K562 (cell line): Measurements from ENCODE around the gene FXYD3. TPM values are rescaled to one million over a fixed set of nuclear protein-coding genes. Genes with fewer than 3 reads are reported as not detected.

Experiments used
- ATAC-seq: fragments of 200-7000 bp; cut with Tn5 transposase; 3 replicates; pipeline ENCODE4 v1.9.1; 2020; ENCODE audit warnings: moderate library complexity
- BruUV-seq: library from RNA; stranded (reverse); fragments of 400-500 nt; replicated peaks from 2 replicates; lab custom pipeline; 2021; lab: Mats Ljungman, UMichigan
- CTCF ChIA-PET: fragments of 300-600 bp; formaldehyde crosslinking; extraction: SDS; loops from one replicate; lab custom pipeline; 2021; ENCODE audit warnings: low intra/inter-chr PET ratio; lab: Yijun Ruan, JAX
- POLR2A ChIA-PET: fragments of 300-600, 350-650 bp; sonication (Branson Sonifier 250); formaldehyde crosslinking; extraction: SDS; loops from one replicate; lab custom pipeline; 2021; ENCODE audit warnings: antibody characterized with exemption, inconsistent platforms; lab: Yijun Ruan, JAX
- DNase-seq, 4 experiments: peaks; one replicate each; pipeline versions ENCODE4 v3.0.0 to v3.0.0-alpha.2; 2011 to 2018; ENCODE audit warnings: low spot score in 3 of 4, mixed read lengths in 3 of 4; ENCODE audit errors: extremely low read depth in 1 of 4
- FAIRE-seq: peaks from 2 replicates; lab custom pipeline; 2011; peaks lifted over from hg19 to GRCh38; lab: Jason Lieb, UNC
- H2AFZ ChIP-seq: 2 replicates; pipeline ENCODE4 v1.6.0; 2011; ENCODE audit warnings: low read depth, low read length, control low read depth, inconsistent platforms
- H3K27ac ChIP-seq: fragments of 200-600 bp; 3 replicates; pipeline ENCODE4 v1.8.0; 2011; ENCODE audit warnings: low read depth, mild to moderate bottlenecking, control low read depth, inconsistent platforms, low read length, moderate library complexity, mixed read lengths; ENCODE audit errors: extremely low read depth
- H3K27me3 ChIP-seq, 2 experiments: fragments of 300-600 bp in 1 of 2; 2 replicates in 1 of 2; 3 replicates in 1 of 2; pipeline versions ENCODE4 v1.6.0 to v1.8.0; 2011; ENCODE audit warnings: inconsistent platforms in 2 of 2, low read length in 2 of 2, mild to moderate bottlenecking in 1 of 2, mixed read lengths in 1 of 2, moderate library complexity in 1 of 2; ENCODE audit not compliant: control insufficient read depth in 2 of 2, insufficient read depth in 2 of 2
- H3K36me3 ChIP-seq: fragments of 300-600 bp; 3 replicates; pipeline ENCODE4 v1.8.0; 2011; ENCODE audit warnings: mild to moderate bottlenecking, low read length, inconsistent platforms; ENCODE audit not compliant: control insufficient read depth, insufficient read depth
- H3K4me1 ChIP-seq, 2 experiments: fragments of 200-600 bp in 1 of 2; replicated peaks in 1 of 2; 2 replicates in 1 of 2; 3 replicates in 1 of 2; pipeline versions ENCODE4 v1.5.1 to v1.8.0; 2011; ENCODE audit warnings: inconsistent platforms in 2 of 2, low read length in 2 of 2, mild to moderate bottlenecking in 1 of 2, mixed read lengths in 1 of 2, moderate library complexity in 1 of 2; ENCODE audit not compliant: control insufficient read depth in 2 of 2, insufficient read depth in 2 of 2
- H3K4me2 ChIP-seq: 2 replicates; pipeline ENCODE4 v1.6.1; 2011; ENCODE audit warnings: low read length, control low read depth, inconsistent platforms, mixed read lengths; ENCODE audit not compliant: insufficient read depth
- H3K4me3 ChIP-seq: fragments of 200-600 bp; sonication (generic), shearing (Covaris generic); 2 replicates; pipeline ENCODE4 v1.5.1; 2016; ENCODE audit warnings: control low read depth, inconsistent platforms
- H3K79me2 ChIP-seq: fragments of 200-600 bp; 3 replicates; pipeline ENCODE4 v1.8.0; 2011; ENCODE audit warnings: low read length, inconsistent platforms; ENCODE audit not compliant: control insufficient read depth, insufficient read depth
- H3K9ac ChIP-seq, 2 experiments: 2 replicates each; pipeline versions ENCODE4 v1.6.0 to v1.6.1; 2011; ENCODE audit warnings: low read depth in 2 of 2, low read length in 2 of 2, control low read depth in 1 of 2, inconsistent platforms in 1 of 2, mild to moderate bottlenecking in 1 of 2, mixed read lengths in 1 of 2; ENCODE audit not compliant: insufficient read depth in 1 of 2
- H3K9me1 ChIP-seq: one replicate; pipeline ENCODE4 v1.6.0; 2011; ENCODE audit warnings: inconsistent platforms, mild to moderate bottlenecking, low read length, moderate library complexity; ENCODE audit not compliant: control insufficient read depth, insufficient read depth
- H3K9me3 ChIP-seq: replicated peaks from 2 replicates; pipeline ENCODE4 v1.5.1; 2011; ENCODE audit warnings: low read depth, low read length, inconsistent platforms; ENCODE audit not compliant: control insufficient read depth, insufficient read depth
- H4K20me1 ChIP-seq: replicated peaks from 2 replicates; pipeline ENCODE4 v1.6.1; 2011; ENCODE audit warnings: low read length, inconsistent platforms, mixed read lengths; ENCODE audit not compliant: control insufficient read depth, insufficient read depth
- BCOR ChIP-seq: fragments of 450-650 bp; IDR thresholded peaks from 2 replicates; pipeline ENCODE4 v1.6.1; 2016
- BHLHE40 ChIP-seq: IDR thresholded peaks from 2 replicates; pipeline ENCODE4 v1.6.1; 2011; ENCODE audit warnings: low read length, improper control_type of control experiment
- DNMT1 ChIP-seq: fragments of 450-650 bp; IDR thresholded peaks from 2 replicates; pipeline ENCODE4 v1.6.1; 2016; ENCODE audit warnings: antibody characterized with exemption, mild to moderate bottlenecking
- ETV6 ChIP-seq, 3 experiments: fragments of 150-350 bp in 1 of 3; sonication (generic) in 1 of 3; formaldehyde crosslinking in 1 of 3; IDR thresholded peaks; 2 replicates each; pipeline versions ENCODE4 v1.6.1 to v1.8.0; 2014 to 2022; ENCODE audit warnings: borderline replicate concordance in 2 of 3, low read depth in 2 of 3, antibody characterized with exemption in 1 of 3, low read length in 1 of 3, mild to moderate bottlenecking in 1 of 3, missing genetic modification reagents in 1 of 3
- HDGF ChIP-seq: fragments of 450-650 bp; IDR thresholded peaks from 2 replicates; pipeline ENCODE4 v1.6.1; 2016
- NBN ChIP-seq: fragments of 450-650 bp; IDR thresholded peaks from 2 replicates; pipeline ENCODE4 v1.6.1; 2016; ENCODE audit warnings: low read depth, mild to moderate bottlenecking
- PKNOX1 ChIP-seq: fragments of 450-650 bp; IDR thresholded peaks from 2 replicates; pipeline ENCODE4 v1.6.1; 2016
- SIX5 ChIP-seq, 2 experiments: IDR thresholded peaks; 2 replicates each; pipeline ENCODE4 v1.6.1; 2011; ENCODE audit warnings: low read length in 2 of 2, borderline replicate concordance in 1 of 2, low read depth in 1 of 2, mild to moderate bottlenecking in 1 of 2, moderate library complexity in 1 of 2; ENCODE audit not compliant: insufficient read depth in 1 of 2
- SMARCE1 ChIP-seq: fragments of 450-650 bp; IDR thresholded peaks from 2 replicates; pipeline ENCODE4 v1.7.1; 2016; ENCODE audit warnings: mild to moderate bottlenecking
- ZNF511 ChIP-seq: sonication (generic); formaldehyde crosslinking; IDR thresholded peaks from 2 replicates; pipeline ENCODE4 v1.8.0; 2022; ENCODE audit warnings: mild to moderate bottlenecking, missing genetic modification reagents
- ZNF830 ChIP-seq: fragments of 250-450 bp; sonication (Bioruptor Pico); IDR thresholded peaks from 2 replicates; pipeline ENCODE4 v1.5.0; 2021; ENCODE audit warnings: mild to moderate bottlenecking
- WGBS: fragments of 100-300 bp; shearing (Covaris generic); methylation state at CpG from one replicate; pipeline ENCODE4 v1.1.6; 2016; ENCODE audit warnings: low coverage, mixed read lengths; ENCODE audit not compliant: insufficient coverage; ENCODE audit errors: missing lambda C conversion rate; 5-methylcytosine and 5-hydroxymethylcytosine counted together
- in situ Hi-C: fragments of 300-500 bp; cut with MboI; formaldehyde crosslinking; loops from 4 replicates; pipeline ENCODE4 v1.15.0; 2018; ENCODE audit warnings: inconsistent platforms, mixed read lengths
- intact Hi-C: fragments of 100-400 bp; cut with micrococcal nuclease; formaldehyde crosslinking; loops from 2 replicates; pipeline ENCODE4 v1.14.2; 2022
- polyA plus RNA-seq, 8 experiments: library from polyadenylated mRNA; depleted of rRNA in 4 of 8; stranded (reverse) in 5 of 8; unstranded in 3 of 8; fragments of >200 nt; fragmentation: Nextera tagmentation in 2 of 8; fragmentation: Illumina TruSeq in 1 of 8; extraction: Ambion mirVana in 2 of 8; extraction: Trizol in 1 of 8; gene quantifications; 2 replicates each; pipeline versions ENCODE4 v1.2.1 to v1.2.3, GENCODE V29; 2011 to 2014; ENCODE audit warnings: inconsistent platforms in 1 of 8, missing spikeins in 1 of 8
- total RNA-seq, 7 experiments: library from RNA; depleted of rRNA in 6 of 7; stranded (reverse); fragments of >200 nt in 6 of 7; fragmentation: Illumina TruSeq in 2 of 7; extraction: Trizol in 2 of 7; gene quantifications; 2 replicates each; pipeline versions ENCODE4 v1.2.1 to v1.2.3, GENCODE V29; 2011 to 2021; ENCODE audit warnings: low replicate concordance in 1 of 7
- TF ChIP-seq, protein P1 (sequence below): sonication (generic); IDR thresholded peaks from 2 replicates; pipeline ENCODE4 v1.6.1; 2016

The FXYD3 gene
- total and polyA plus RNA-seq, 9 of the 15 experiments (the other 6 are each of a cell fraction or from before 2014, with no cell fraction given), result 0.24 TPM; not detected in 8

- no peaks in the 10 kb centered on the region for H3K27me3 ChIP-seq
- H3K36me3 ChIP-seq, result no peaks in the 10 kb centered on the region
- peaks cover 12 to 47% of the 10 kb centered on the region in 2 experiments; a peak in 4 of 5 replicates for H3K4me1 ChIP-seq
- no peaks in the 10 kb centered on the region for H3K79me2 ChIP-seq
- no peak for FAIRE-seq
- no peak overlapping the region for H3K4me3 ChIP-seq
- intact Hi-C loops, result loop anchor here (10.0 kb wide), 1 partner anchor 49 kb away; the partner anchor contains the start of gene HPN
- BruUV-seq, result no TSS peak
- no peak for ATAC-seq
- H4K20me1 ChIP-seq, result no peaks in the 10 kb centered on the region
- TF ChIP-seq ZNF511 (CRISPR knock-in tag) (no peak), SMARCE1 (no peak), SIX5 (IDR thresholded peaks at IDR 0.05; ENCODE audit: borderline replicate concordance in 1 of 2, insufficient read depth in 1 of 2, low read depth in 1 of 2, low read length in 2 of 2) (no peak), BHLHE40 (no peak), PKNOX1 (no peak), NBN (no peak), BCOR (no peak), ETV6 (IDR thresholded peaks at IDR 0.05; ENCODE audit: borderline replicate concordance in 1 of 2, low read depth in 2 of 2, low read length in 1 of 2) (no peak), ETV6 (CRISPR knock-in tag; IDR thresholded peaks at IDR 0.05; ENCODE audit: borderline replicate concordance) (no peak), DNMT1 (no peak), HDGF (no peak), ZNF830 (CRISPR knock-in tag) (no peak)
- TF ChIP-seq, protein P1, sequence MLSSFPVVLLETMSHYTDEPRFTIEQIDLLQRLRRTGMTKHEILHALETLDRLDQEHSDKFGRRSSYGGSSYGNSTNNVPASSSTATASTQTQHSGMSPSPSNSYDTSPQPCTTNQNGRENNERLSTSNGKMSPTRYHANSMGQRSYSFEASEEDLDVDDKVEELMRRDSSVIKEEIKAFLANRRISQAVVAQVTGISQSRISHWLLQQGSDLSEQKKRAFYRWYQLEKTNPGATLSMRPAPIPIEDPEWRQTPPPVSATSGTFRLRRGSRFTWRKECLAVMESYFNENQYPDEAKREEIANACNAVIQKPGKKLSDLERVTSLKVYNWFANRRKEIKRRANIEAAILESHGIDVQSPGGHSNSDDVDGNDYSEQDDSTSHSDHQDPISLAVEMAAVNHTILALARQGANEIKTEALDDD, result no peak
- H3K4me2 ChIP-seq, result no peak overlapping the region
- POLR2A ChIA-PET, result interaction anchor here (1.0 kb wide), 1 partner anchor 50 kb away, joined by 4 read pairs; no protein-coding TSS in a partner anchor
- H3K27ac ChIP-seq, result no peak overlapping the region
- in situ Hi-C loops, result no loop called here
- H3K9me3 ChIP-seq, result no peaks in the 10 kb centered on the region
- CTCF ChIA-PET, result interaction anchor here (0.6 kb wide), 1 partner anchor 95 kb away, joined by 3 read pairs; no protein-coding TSS in a partner anchor
- no peak overlapping the region for H2AFZ ChIP-seq
- peak overlapping the region in 1 of 2 experiments; percentile 66; a peak in 2 of 4 replicates for H3K9ac ChIP-seq
- H3K9me1 ChIP-seq, result no peaks in the 10 kb centered on the region
- no peak for DNase-seq
- WGBS, result 76% methylated on average over 11 of the region's 11 CpGs
Measured at GRCh38 chr19:35093941-35094647, 21.5 kb upstream of the FXYD3 start.
